ENCODE data around the gene RASA2.
"Not testable (repeated sequence)": the region's sequence is repeated elsewhere in the genome, so short reads cannot be mapped to it uniquely, and the experiment has no call there.

RASA2 gene

GRCh38 chr3:141497589-141497988, 10.8 kb downstream of the RASA2 start:
- not testable (repeated sequence) for DNase-seq (ENCODE audit: low read depth in 2 of 2)

- DNase-seq (ENCODE audit: low read depth in 2 of 2), result peak; percentile 70 to 82
Measured at GRCh38 chr3:141498598-141499223, 11.9 kb downstream of the RASA2 start.

- DNase-seq (ENCODE audit: low read depth in 2 of 2), result no peak
Measured at GRCh38 chr3:141499284-141499683, 12.5 kb downstream of the RASA2 start.

GRCh38 chr3:141499965-141500364, 13.1 kb downstream of the RASA2 start:
- no peak for DNase-seq (ENCODE audit: low read depth in 2 of 2)

DNA sequence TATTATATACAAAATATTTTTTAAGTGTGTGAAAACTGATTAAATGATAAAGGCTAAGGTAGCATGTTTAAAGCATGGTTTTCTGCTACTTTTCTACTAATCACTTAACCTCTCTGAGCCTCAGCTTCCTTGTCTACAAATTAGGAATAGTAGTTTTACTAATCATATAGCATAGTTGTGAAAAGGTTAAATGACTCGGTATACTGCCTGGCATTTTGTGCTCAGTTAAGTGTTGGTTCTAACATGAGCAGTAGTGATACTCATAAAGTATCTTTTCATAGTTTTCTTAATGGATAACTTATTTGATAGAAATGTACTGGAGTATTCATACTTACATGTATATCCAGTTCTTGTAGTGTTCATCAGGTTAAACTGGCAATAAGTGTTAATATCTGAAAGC, 13.6 kb downstream of the RASA2 start:
- no peak for DNase-seq (ENCODE audit: low read depth in 2 of 2)

DNA sequence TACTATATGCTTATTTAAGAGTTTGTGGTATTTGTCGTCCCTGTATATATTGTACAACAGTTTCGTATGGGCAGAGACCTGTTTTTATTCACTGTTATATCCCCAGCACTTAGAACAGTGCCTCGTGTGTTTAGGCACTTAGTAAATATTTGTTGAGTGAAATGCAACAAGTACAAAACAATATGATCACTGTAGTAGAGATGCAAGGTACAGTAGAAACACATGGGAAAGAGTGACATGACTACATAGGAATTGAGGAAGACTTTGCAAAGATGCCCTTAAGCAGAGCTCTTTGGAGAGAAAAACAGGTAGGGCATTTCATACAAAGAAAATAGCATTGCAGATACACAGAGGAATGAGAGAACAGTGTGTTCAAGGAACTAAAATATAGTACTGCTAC, 18.3 kb downstream of the RASA2 start:
- no peak for DNase-seq (ENCODE audit: low read depth in 2 of 2)

- no peak for DNase-seq (ENCODE audit: low read depth in 2 of 2)
Measured at GRCh38 chr3:141506071-141506470, 19.2 kb downstream of the RASA2 start.

DNA sequence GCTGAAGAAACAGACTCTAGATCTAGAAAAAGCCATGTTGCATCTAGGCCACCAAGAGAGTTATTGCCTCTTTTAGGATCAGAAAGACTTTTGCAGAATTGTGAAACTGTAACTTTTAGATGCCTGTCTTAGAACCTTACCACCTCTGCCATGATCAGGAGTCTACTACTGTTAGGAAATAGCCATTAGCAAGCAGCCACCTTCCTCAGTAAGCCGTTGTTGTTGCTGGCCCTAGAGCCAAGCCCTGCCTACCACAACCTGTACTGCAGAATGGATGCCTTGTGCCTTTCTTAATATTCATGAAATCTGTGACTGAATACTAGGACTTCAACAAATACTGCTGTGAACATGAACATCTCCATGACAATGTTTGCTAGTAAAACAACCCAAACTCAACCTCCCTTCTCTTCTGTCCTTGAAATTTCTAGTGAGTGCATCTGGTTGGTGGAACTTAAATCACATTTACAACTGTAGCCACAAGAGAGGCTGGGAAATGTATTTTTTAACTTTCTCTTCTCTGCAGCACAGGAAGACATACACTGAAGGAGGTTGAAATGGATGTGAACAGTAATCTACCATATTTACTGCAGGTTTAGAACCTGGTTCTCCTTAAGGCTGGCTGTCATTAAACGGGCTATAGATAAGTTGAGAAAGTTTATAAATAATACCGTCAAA, 20.7 kb downstream of the RASA2 start:
- no peak for DNase-seq (ENCODE audit: low read depth in 2 of 2)

- DNase-seq (ENCODE audit: low read depth in 2 of 2), result no peak
Measured at GRCh38 chr3:141508067-141508436, 21.2 kb downstream of the RASA2 start.

GRCh38 chr3:141511361-141511760, 24.5 kb downstream of the RASA2 start:
- no peak for DNase-seq (ENCODE audit: low read depth in 2 of 2)

DNA sequence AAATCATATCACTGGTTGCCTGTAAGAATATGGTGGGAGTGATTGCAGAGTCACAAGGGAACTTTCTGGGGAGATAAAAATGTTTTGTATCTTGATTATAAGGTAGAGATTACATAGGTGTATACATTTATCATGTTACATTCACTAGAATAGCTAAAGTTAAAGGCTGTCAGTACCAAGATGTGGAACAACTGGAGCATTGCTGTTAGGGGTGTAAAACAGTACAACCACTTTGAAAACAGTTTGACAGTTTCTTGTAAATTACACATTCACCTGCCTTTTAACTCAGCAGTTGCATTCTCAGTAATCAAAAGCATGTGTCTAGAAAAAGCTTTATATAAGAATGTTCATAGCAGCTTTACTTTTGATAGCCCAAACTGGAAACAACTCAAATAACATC, 27.6 kb downstream of the RASA2 start:
- DNase-seq (ENCODE audit: low read depth in 2 of 2), result no peak

- DNase-seq (ENCODE audit: low read depth in 2 of 2), result no peak
Measured at GRCh38 chr3:141519587-141519986, 32.8 kb downstream of the RASA2 start.

- DNase-seq (ENCODE audit: low read depth in 2 of 2), result no peak
Measured at GRCh38 chr3:141521781-141522180, 35.0 kb downstream of the RASA2 start.

GRCh38 chr3:141523615-141524375, 37.0 kb downstream of the RASA2 start:
- DNase-seq (ENCODE audit: low read depth in 2 of 2), result no peak

GRCh38 chr3:141524988-141525387, 38.2 kb downstream of the RASA2 start:
- no peak for DNase-seq (ENCODE audit: low read depth in 2 of 2)

GRCh38 chr3:141525814-141526213, 39.0 kb downstream of the RASA2 start:
- no peak for DNase-seq (ENCODE audit: low read depth in 2 of 2)

GRCh38 chr3:141526709-141527108, 39.9 kb downstream of the RASA2 start:
- DNase-seq (ENCODE audit: low read depth in 2 of 2), result no peak

- DNase-seq (ENCODE audit: low read depth in 2 of 2), result no peak
Measured at GRCh38 chr3:141528800-141529199, 42.0 kb downstream of the RASA2 start.

GRCh38 chr3:141529256-141529655, 42.4 kb downstream of the RASA2 start:
- DNase-seq (ENCODE audit: low read depth in 2 of 2), result no peak

DNA sequence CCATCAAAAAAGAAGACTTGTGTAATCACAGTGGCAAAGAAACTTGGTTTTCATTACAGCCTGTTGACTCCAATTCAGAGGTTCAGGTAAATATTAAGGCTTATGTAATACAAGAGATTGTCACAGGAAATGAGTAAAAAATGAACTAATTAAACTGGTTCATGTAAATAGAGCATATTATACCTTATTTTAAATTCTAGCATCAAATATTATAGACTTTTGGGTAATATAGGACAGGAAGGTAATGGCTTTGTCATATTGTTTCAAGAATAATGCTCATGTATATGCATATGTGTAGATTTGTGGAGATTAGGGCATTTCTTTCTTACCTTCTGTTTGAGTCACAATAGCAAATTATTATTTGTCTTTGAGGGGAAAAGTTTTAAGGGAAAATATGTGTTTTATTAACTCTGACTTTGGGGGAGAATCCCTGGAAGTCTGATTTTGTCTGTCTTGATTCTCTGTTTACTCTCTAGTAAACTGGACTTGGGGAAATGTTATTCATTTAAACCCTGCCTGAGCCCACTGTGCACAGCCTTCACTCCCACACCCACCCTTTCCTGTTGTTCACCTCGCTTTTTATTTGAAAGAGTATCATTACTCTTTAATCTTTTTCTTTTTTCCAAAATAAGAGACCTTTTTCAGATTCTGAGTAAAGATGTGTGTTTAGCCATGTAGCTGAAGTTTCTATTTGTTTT, 43.0 kb downstream of the RASA2 start:
- DNase-seq (ENCODE audit: low read depth in 2 of 2), result no peak

DNA sequence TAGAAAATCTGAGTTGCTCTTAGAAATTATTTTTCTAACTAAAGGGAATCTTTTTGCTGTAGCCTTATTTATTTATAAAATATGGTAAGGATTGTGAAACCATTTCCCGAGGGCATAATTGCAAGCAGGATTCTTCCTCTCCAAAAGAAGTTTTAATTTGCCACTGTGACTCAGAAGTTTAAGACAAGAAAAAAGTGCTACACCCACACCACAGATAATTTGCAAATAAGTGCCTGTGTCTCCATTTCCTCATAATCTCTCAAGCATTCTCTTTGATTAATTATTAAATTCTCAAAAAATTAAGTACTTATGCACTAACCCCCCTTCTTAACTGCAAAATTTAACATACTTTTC, 43.6 kb downstream of the RASA2 start:
- no peak for DNase-seq (ENCODE audit: low read depth in 2 of 2)

GRCh38 chr3:141532609-141533008, 45.8 kb downstream of the RASA2 start:
- DNase-seq (ENCODE audit: low read depth in 2 of 2), result no peak

- not testable (repeated sequence) for DNase-seq (ENCODE audit: low read depth in 2 of 2)
Measured at GRCh38 chr3:141536017-141536416, 49.2 kb downstream of the RASA2 start.

All from stimulated activated CD8-positive, alpha-beta memory T cell treated with anti-CD3 and anti-CD28 coated beads, Interleukin-7, amount 100 ng/mL, for 1 hour (primary cell).